GM21367 (cell line): Measurements from ENCODE around the gene DGKI.

ENCODE experiments used
- ATAC-seq: cut with Tn5 transposase; IDR thresholded peaks from one replicate; pipeline ENCODE4 v1.9.1; 2021; ENCODE audit not compliant: unreplicated experiment

The DGKI gene

GRCh38 chr7:137441451-137441850 is 405.3 kb downstream of the DGKI start:
- ATAC-seq = no peak

- ATAC-seq = no peak
These were observed 406.6 kb downstream of the DGKI start for GRCh38 chr7:137439829-137440825.

GRCh38 chr7:137434946-137435345 is 411.8 kb downstream of the DGKI start:
- no peak for ATAC-seq

GRCh38 chr7:137434530-137434929 is 412.2 kb downstream of the DGKI start:
- no peak for ATAC-seq

GRCh38 chr7:137423321-137423720 is 423.5 kb downstream of the DGKI start:
- no peak for ATAC-seq

- no peak for ATAC-seq
These were observed 425.4 kb downstream of the DGKI start for GRCh38 chr7:137421366-137421765.

- ATAC-seq = no peak
These were observed 427.9 kb downstream of the DGKI start for GRCh38 chr7:137418841-137419240.

GRCh38 chr7:137417464-137417863 is 429.3 kb downstream of the DGKI start:
- no peak for ATAC-seq

GRCh38 chr7:137413901-137414300 is 432.9 kb downstream of the DGKI start:
- ATAC-seq = no peak

GRCh38 chr7:137411446-137411845 is 435.3 kb downstream of the DGKI start:
- ATAC-seq = no peak

- no peak for ATAC-seq
These were observed 438.6 kb downstream of the DGKI start for GRCh38 chr7:137408126-137408525.

- no peak for ATAC-seq
These were observed 439.7 kb downstream of the DGKI start for GRCh38 chr7:137407078-137407477.

GRCh38 chr7:137404660-137405317 is 442.0 kb downstream of the DGKI start:
- no peak for ATAC-seq

GRCh38 chr7:137403353-137403695 is 443.4 kb downstream of the DGKI start:
- ATAC-seq = no peak

GRCh38 chr7:137402536-137403352 is 444.0 kb downstream of the DGKI start:
- ATAC-seq = no peak

- ATAC-seq = no peak
These were observed 446.6 kb downstream of the DGKI start for GRCh38 chr7:137399827-137400823.

- no peak for ATAC-seq
These were observed 450.7 kb downstream of the DGKI start for GRCh38 chr7:137396051-137396450.

GRCh38 chr7:137395420-137395819 is 451.4 kb downstream of the DGKI start:
- ATAC-seq = no peak

- ATAC-seq = no peak
These were observed 453.2 kb downstream of the DGKI start for GRCh38 chr7:137393570-137393969.

GRCh38 chr7:137390076-137390475 is 456.7 kb downstream of the DGKI start:
- no peak for ATAC-seq
